ENCODE results near the gene CD200R1.

CD200R1 gene

DNA sequence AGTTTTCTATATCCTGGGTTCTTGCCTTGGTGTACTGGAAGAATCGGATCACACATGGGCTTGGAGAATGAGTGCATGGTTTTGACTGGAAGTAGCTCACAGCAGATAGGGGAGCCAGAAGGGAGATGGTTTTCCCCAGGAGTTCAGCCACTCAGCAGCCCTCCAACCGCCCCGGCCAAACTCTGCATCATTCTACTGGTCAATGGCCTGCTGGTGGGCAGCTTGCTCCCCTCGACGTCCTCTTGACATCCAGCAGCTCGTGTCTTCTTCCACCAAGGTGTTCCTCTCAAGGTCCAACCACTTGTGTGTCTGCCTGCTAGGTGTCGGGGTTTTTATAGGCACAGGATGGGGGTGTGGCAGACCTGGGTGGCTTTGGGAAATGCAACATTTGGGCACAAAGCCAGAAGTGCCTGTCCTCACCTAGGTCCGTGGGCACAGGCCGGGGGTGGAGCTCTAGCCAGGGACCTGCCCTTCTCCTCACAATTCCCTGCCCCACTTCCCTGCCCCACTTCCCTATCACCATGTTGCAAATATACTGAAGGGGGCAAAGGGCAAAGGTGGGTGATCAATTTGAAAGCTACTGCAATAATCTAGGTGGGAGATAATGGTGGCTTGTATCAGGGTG is 12.9 kb upstream of the CD200R1 start:
- no peaks in the 10 kb centered on the region for H3K9me3 ChIP-seq (ENCODE audit: control insufficient read depth, insufficient read depth, low read depth, low read length)
- POLR2A ChIA-PET, result no interaction called here
- no peaks in the 10 kb centered on the region; the same call in 1 of the 2 replicates for H3K4me1 ChIP-seq (ENCODE audit: control insufficient read depth, insufficient read depth, low read length)
- CTCF ChIA-PET, result interaction anchor here (0.6 to 1.4 kb wide), 2 partner anchors 9 to 253 kb away, joined by 3 to 4 read pairs; no protein-coding TSS in a partner anchor
- no peak overlapping the region for H3K27ac ChIP-seq (ENCODE audit: extremely low read depth, low read depth, low read length)
- no peak for TF ChIP-seq ZNF223 (tag by site-specific recombination; IDR thresholded peaks at IDR 0.05)
- TF ChIP-seq ZFHX2 (tag by site-specific recombination; conservative IDR thresholded peaks at IDR 0.05), result 0 out of 2 replicates have a peak, but pooled peaks have one; percentile 12
- TF ChIP-seq, protein P1, sequence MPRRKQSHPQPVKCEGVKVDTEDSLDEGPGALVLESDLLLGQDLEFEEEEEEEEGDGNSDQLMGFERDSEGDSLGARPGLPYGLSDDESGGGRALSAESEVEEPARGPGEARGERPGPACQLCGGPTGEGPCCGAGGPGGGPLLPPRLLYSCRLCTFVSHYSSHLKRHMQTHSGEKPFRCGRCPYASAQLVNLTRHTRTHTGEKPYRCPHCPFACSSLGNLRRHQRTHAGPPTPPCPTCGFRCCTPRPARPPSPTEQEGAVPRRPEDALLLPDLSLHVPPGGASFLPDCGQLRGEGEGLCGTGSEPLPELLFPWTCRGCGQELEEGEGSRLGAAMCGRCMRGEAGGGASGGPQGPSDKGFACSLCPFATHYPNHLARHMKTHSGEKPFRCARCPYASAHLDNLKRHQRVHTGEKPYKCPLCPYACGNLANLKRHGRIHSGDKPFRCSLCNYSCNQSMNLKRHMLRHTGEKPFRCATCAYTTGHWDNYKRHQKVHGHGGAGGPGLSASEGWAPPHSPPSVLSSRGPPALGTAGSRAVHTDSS (tag by site-specific recombination; IDR thresholded peaks at IDR 0.05), result no peak
- 0 out of 2 replicates have a peak, but pooled peaks have one; percentile 30 for TF ChIP-seq EGR2 (tag by site-specific recombination; IDR thresholded peaks at IDR 0.05; ENCODE audit: low read depth)
- TF ChIP-seq ZNF169 (tag by site-specific recombination; IDR thresholded peaks at IDR 0.05), result no peak
- H3K36me3 ChIP-seq (ENCODE audit: control insufficient read depth in 2 of 2, insufficient read depth in 1 of 2, low read length in 2 of 2), result no peaks in the 10 kb centered on the region
- H3K4me3 ChIP-seq (ENCODE audit: low read depth, low read length), result no peak overlapping the region

DNA sequence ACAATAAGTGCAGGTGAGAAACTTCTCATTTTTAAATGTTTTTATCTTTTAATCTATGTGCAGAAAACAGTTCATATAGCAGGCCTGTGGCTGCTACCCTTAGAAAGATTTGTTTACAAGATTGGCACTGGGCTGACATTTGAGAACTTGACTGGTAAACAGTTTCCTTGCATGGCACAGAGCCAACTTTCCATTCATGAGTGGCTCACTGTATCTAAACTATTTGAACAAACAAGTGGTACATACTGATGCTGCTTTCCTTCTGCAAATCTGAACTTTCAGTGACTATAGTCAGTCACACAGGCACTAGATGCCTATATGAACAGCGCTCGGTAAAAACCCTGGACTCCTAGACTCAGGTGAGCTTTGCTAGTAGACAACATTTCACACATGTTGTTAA is 9.6 kb upstream of the CD200R1 start:
- TF ChIP-seq ZNF214 (tag by site-specific recombination; IDR thresholded peaks at IDR 0.05; ENCODE audit: borderline replicate concordance) (no peak), ZNF350 (tag by site-specific recombination; IDR thresholded peaks at IDR 0.05) (peak; percentile 21; the same call in 1 of the 2 replicates), ZNF776 (tag by site-specific recombination; IDR thresholded peaks at IDR 0.05; ENCODE audit: borderline replicate concordance) (no peak), ZNF544 (tag by site-specific recombination; IDR thresholded peaks at IDR 0.05) (peak; percentile 65; the same call in 1 of the 2 replicates)
- Histone ChIP-seq H3K27ac (ENCODE audit: extremely low read depth, low read depth, low read length) (no peak overlapping the region), H3K4me3 (ENCODE audit: low read depth, low read length) (no peak overlapping the region), H3K4me1 (ENCODE audit: control insufficient read depth, insufficient read depth, low read length) (no peaks in the 10 kb centered on the region; the same call in 1 of the 2 replicates), H3K36me3 (ENCODE audit: control insufficient read depth in 2 of 2, insufficient read depth in 1 of 2, low read length in 2 of 2) (no peaks in the 10 kb centered on the region), H3K9me3 (ENCODE audit: control insufficient read depth, insufficient read depth, low read depth, low read length) (no peaks in the 10 kb centered on the region)
- POLR2A ChIA-PET, result no interaction called here
- CTCF ChIA-PET, result interaction anchor here (0.5 to 2.3 kb wide), 5 partner anchors 15 to 408 kb away, joined by 3 to 7 read pairs (median 3); no protein-coding TSS in a partner anchor

- no peaks in the 10 kb centered on the region for H3K36me3 ChIP-seq (ENCODE audit: control insufficient read depth in 2 of 2, insufficient read depth in 1 of 2, low read length in 2 of 2)
- no peaks in the 10 kb centered on the region for H3K9me3 ChIP-seq (ENCODE audit: control insufficient read depth, insufficient read depth, low read depth, low read length)
- no peaks in the 10 kb centered on the region; the same call in 1 of the 2 replicates for H3K4me1 ChIP-seq (ENCODE audit: control insufficient read depth, insufficient read depth, low read length)
- no peak for TF ChIP-seq ZNF747 (tag by site-specific recombination; IDR thresholded peaks at IDR 0.05)
- TF ChIP-seq ZSCAN5A (tag by site-specific recombination; IDR thresholded peaks at IDR 0.05), result no peak
- no peak for TF ChIP-seq ZNF837 (tag by site-specific recombination; IDR thresholded peaks at IDR 0.05)
- no peak for TF ChIP-seq SALL2 (tag by site-specific recombination; IDR thresholded peaks at IDR 0.05; ENCODE audit: borderline replicate concordance)
- TF ChIP-seq ZNF132 (tag by site-specific recombination; IDR thresholded peaks at IDR 0.05; ENCODE audit: borderline replicate concordance), result no peak
- no peak for TF ChIP-seq ZNF423 (tag by site-specific recombination; IDR thresholded peaks at IDR 0.05)
- TF ChIP-seq ZNF24 (tag by site-specific recombination; IDR thresholded peaks at IDR 0.05), result no peak
- no peak for TF ChIP-seq ZNF184 (tag by site-specific recombination; IDR thresholded peaks at IDR 0.05)
- no peak for TF ChIP-seq HOXA7 (CRISPR knock-in tag; IDR thresholded peaks at IDR 0.05; ENCODE audit: borderline replicate concordance)
- no peak for TF ChIP-seq ZNF121 (tag by site-specific recombination; IDR thresholded peaks at IDR 0.05)
- no peak for TF ChIP-seq ZNF626 (tag by site-specific recombination; IDR thresholded peaks at IDR 0.05)
- no peak for TF ChIP-seq BCL11A (tag by site-specific recombination; IDR thresholded peaks at IDR 0.05; ENCODE audit: low read depth)
- TF ChIP-seq ZNF311 (tag by site-specific recombination; IDR thresholded peaks at IDR 0.05; ENCODE audit: borderline replicate concordance), result no peak
- TF ChIP-seq ZNF701 (tag by site-specific recombination; IDR thresholded peaks at IDR 0.05), result no peak
- no peak for TF ChIP-seq ZNF175 (tag by site-specific recombination; IDR thresholded peaks at IDR 0.05)
- no peak for TF ChIP-seq ZFP69B (tag by site-specific recombination; IDR thresholded peaks at IDR 0.05)
- TF ChIP-seq ZNF335 (tag by site-specific recombination; conservative IDR thresholded peaks at IDR 0.05), result no peak
- H3K4me3 ChIP-seq (ENCODE audit: low read depth, low read length), result no peak overlapping the region
- ChIA-PET POLR2A (no interaction called here), CTCF (interaction anchor here (0.7 to 2.3 kb wide), 2 partner anchors 76 to 248 kb away, joined by 3 to 6 read pairs; no protein-coding TSS in a partner anchor)
- H3K27ac ChIP-seq (ENCODE audit: extremely low read depth, low read depth, low read length), result no peak overlapping the region
Measured at GRCh38 chr3:112982710-112983109, 7.8 kb upstream of the CD200R1 start.
